Measurements from ENCODE around the gene CIB1.

CIB1 gene

DNA sequence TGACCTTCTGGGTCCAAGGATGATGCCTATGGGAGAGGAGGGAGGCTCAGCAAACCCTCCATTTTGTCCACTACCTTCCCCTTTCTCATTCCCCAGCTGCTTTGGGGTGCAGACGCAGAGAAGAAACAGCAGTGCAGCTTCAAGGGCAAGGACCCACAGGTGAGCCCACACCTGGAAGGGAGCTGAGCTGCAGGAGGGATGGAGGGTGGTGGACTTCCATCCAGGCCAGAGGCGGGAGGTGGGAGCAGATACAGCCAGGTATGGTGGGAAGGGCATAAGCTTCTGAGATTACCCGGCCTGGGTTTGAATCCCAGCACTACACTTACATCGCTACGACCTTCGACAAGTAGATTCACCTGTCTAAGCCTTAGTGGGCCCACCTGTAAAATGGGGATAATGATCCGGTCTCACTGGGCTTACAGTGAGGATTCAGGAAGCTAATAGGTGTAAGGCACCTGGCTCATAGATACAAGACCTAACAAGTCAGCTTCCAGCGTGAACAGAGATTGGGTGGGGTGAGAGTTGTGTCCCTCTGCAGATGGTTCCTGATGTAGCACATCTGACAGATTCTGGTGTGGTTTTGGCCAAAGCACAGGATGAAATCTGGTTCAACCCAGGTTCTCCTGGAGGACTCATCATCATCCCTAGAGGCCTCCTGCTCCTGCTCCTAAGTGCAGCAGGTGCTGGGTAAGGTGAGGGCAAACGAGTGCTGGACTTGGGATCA lies 15.9 kb downstream of the CIB1 start:
- peaks cover 3% of the 10 kb centered on the region for H3K36me3 Mint-ChIP-seq (ENCODE audit: low read depth)
- no peak overlapping the region for H3K4me3 Mint-ChIP-seq
- no peaks in the 10 kb centered on the region for H3K27me3 Mint-ChIP-seq (ENCODE audit: low read depth)
- H3K27ac Mint-ChIP-seq, result no peak overlapping the region
- no peak for DNase-seq (ENCODE audit: low spot score)
- H3K4me1 Mint-ChIP-seq (ENCODE audit: low read depth), result peaks cover 8% of the 10 kb centered on the region
- no peaks in the 10 kb centered on the region for H3K9me3 Mint-ChIP-seq

DNA sequence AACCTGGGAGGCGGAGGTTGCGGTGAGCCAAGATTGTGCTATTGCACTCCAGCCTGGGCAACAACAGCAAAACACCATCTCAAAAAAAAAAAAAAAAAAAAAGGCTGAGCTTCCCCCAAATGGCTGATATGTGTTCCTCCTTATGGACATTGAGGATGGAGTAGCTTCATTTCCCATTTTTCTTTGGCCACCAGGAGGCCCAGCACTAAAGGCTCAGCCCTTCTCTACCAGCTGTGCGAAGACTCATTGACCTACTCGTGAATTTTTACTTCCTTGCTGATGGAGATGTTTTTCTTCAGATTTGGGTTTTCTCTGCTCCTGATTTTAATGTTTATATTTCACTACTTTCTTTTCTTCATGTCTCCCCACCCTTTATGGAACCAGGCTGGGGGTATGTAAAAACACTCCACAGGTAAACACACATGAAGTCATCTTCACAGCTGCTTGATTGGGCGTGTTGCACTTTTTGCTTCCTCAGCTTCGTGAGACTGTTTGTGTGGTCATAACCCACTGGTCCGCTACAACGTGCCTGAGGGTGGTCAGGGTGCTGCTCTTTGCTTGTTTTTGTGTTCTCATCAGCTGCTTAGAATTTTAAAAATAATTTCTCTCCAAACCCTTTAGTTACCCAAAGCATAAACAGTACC lies 19.1 kb downstream of the CIB1 start:
- H3K27me3 Mint-ChIP-seq (ENCODE audit: low read depth), result no peaks in the 10 kb centered on the region
- H3K9me3 Mint-ChIP-seq, result no peaks in the 10 kb centered on the region
- no peak overlapping the region for H3K27ac Mint-ChIP-seq
- DNase-seq (ENCODE audit: low spot score), result no peak
- peaks cover 8% of the 10 kb centered on the region for H3K36me3 Mint-ChIP-seq (ENCODE audit: low read depth)
- H3K4me1 Mint-ChIP-seq (ENCODE audit: low read depth), result peaks cover 16% of the 10 kb centered on the region
- no peak overlapping the region for H3K4me3 Mint-ChIP-seq

DNA sequence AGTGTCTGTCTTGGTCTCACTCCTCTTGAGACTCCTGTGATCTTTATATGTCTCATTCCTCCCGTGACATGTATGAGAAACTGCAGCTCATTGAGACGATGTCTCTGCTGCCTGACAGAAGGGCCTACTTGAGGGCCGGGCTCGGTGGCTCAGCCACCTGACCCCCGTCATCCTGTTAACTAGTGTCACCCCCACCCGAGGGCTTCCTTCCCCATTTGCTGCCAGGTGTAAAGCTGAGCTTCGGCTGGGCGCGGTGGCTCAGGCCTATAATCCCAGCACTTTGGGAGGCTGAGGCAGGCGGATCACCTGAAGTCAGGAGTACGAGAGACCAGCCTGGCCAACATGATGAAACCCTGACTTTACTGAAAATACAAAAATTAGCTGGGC lies 19.9 kb downstream of the CIB1 start:
- no peak overlapping the region for H3K27ac Mint-ChIP-seq
- no peaks in the 10 kb centered on the region for H3K27me3 Mint-ChIP-seq (ENCODE audit: low read depth)
- no peaks in the 10 kb centered on the region for H3K9me3 Mint-ChIP-seq
- H3K4me3 Mint-ChIP-seq, result no peak overlapping the region
- no peak for DNase-seq (ENCODE audit: low spot score)
- H3K4me1 Mint-ChIP-seq (ENCODE audit: low read depth), result peaks cover 17% of the 10 kb centered on the region
- peaks cover 12% of the 10 kb centered on the region for H3K36me3 Mint-ChIP-seq (ENCODE audit: low read depth)

DNA sequence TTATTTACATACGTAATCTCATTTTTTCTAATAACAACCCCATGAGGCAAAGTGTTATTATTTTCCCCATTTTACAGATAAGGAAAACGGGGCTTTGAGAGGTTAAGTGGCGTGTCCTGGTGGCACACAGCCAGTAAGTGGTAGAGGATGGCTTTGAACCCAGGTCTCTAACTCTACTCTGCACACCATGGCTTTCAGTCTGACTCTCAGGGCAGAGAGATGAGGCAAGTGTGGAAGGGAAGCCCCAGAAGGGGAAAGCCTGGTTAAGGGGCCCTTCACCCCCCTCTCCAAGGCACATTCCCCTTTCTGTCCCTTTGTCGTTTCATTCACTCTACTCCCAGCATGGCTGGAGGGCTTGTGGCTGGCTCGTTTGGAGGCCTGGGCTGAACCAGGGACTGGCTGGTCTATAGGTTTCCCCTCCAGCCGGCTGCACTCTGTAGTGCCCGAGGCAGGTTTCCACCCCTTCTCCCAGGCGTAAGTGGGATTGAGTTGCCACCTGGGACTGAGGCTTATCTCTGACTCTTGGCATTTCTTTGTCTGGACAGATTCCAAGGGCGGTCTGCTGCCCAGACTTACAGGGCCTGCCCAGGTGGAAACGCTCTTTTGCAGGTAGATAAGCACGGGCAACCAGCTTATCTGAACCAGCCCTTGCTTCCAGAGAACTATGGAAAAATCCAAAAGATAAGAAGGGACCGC lies 20.5 kb downstream of the CIB1 start:
- Mint-ChIP-seq H3K36me3 (ENCODE audit: low read depth) (peaks cover 13% of the 10 kb centered on the region), H3K4me1 (ENCODE audit: low read depth) (peaks cover 16% of the 10 kb centered on the region), H3K4me3 (no peak overlapping the region), H3K9me3 (no peaks in the 10 kb centered on the region), H3K27me3 (ENCODE audit: low read depth) (no peaks in the 10 kb centered on the region), H3K27ac (no peak overlapping the region)
- DNase-seq (ENCODE audit: low spot score), result no peak

DNA sequence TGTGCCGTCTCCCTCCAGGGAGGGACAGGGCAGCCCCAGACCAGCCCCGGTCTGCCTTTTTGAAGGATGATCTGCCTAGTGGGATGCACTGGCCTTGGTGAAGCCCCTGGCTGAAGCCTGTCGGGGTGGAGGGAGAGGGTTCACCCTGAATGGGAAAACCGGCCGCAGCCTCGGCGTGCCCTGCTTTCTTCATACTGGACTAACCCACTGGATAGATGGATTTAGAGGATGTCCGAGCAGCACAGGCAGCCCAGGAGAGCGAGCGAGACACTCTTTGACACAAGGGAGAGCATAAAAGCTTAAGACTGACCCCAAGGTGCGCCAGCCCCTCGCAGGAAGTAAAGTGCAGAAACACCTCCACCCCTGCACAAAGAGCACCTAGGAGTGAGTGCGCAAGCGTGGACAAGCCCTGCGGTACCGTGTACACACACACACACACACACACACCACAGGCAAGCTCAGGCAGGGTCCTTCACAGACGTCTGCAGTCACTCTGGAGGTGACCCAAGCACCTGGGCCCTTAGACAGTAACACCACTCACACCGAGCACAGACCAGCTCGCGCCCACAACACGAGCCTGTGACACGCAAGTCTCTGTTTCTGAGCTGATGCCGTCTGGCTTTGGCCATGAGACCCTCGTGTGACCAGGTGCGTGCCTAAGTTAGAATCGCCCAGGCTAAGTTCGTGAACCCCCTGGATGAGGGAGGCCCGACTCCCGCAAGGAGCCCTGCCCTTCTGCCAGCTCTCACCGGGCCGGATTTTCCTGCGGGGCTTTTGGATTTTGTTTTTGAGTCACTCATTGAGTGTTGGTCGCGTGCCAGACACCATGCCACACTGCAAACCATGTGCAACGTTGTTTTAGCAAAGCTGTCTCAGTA lies 21.3 kb downstream of the CIB1 start:
- no peak for DNase-seq (ENCODE audit: low spot score)
- no peak overlapping the region for H3K27ac Mint-ChIP-seq
- H3K36me3 Mint-ChIP-seq (ENCODE audit: low read depth), result peaks cover 13% of the 10 kb centered on the region
- peaks cover 16% of the 10 kb centered on the region for H3K4me1 Mint-ChIP-seq (ENCODE audit: low read depth)
- no peak overlapping the region for H3K4me3 Mint-ChIP-seq
- H3K27me3 Mint-ChIP-seq (ENCODE audit: low read depth), result no peaks in the 10 kb centered on the region
- H3K9me3 Mint-ChIP-seq, result no peaks in the 10 kb centered on the region

DNA sequence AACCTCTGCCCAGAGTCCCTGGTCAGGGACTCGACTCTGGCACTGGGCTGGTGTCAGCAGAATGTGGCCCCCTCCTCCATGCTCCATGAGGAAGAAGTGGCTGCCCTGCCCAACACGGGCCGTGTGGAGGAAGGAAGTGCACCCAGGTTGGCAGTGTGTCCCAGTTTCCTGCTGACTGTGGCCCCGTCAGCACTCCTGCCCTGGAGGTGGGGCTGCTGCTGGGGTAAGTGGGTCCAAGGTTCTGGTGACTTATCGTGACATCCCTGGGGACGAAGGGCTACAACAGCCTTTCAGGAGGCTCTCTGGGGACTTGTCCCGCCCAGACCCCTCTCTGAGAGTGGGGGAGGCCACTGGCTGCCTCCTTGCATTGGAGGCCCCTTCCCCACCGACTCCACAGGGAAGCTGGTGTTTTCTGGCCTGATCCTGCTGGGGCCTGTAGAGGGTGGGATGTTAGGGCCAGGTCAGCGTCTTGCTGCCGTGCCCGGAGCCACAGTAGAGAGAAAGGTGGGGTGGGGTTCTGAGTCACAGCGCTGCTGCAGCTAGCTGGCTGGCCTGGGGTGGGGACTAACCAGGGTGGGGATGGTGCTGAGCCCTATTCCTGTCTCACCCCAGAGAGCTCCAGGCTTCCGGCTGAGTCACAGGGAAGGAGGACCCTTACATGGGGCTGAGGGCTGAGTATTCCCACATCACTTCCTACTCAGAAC lies 22.1 kb downstream of the CIB1 start:
- peaks cover 16% of the 10 kb centered on the region for H3K4me1 Mint-ChIP-seq (ENCODE audit: low read depth)
- no peak overlapping the region for H3K4me3 Mint-ChIP-seq
- H3K9me3 Mint-ChIP-seq, result no peaks in the 10 kb centered on the region
- H3K27ac Mint-ChIP-seq, result no peak overlapping the region
- H3K36me3 Mint-ChIP-seq (ENCODE audit: low read depth), result peaks cover 13% of the 10 kb centered on the region
- DNase-seq (ENCODE audit: low spot score), result no peak
- no peaks in the 10 kb centered on the region for H3K27me3 Mint-ChIP-seq (ENCODE audit: low read depth)

DNA sequence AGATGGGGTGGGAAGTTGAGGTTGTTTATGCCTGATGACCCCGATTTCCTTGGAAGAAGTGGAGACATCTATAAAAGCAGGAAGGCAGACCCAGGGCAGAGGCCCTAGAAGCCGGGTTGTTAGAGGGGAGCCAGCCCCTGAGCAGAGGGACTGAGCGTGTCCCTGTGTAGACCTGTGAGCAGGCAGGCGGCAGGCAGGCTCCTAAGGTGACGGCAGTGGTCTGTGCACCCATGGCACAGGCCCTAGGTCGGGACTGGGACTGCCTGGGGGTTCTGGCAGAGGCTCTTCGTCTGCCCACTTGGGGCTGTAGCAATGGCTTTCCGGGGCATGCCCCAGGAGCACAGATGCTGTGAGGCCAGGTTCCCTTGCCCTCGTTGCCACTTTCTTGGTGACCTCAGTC lies 22.7 kb downstream of the CIB1 start:
- Mint-ChIP-seq H3K27ac (no peak overlapping the region), H3K4me3 (no peak overlapping the region), H3K27me3 (ENCODE audit: low read depth) (no peaks in the 10 kb centered on the region), H3K9me3 (no peaks in the 10 kb centered on the region), H3K4me1 (ENCODE audit: low read depth) (peaks cover 16% of the 10 kb centered on the region), H3K36me3 (ENCODE audit: low read depth) (peaks cover 13% of the 10 kb centered on the region)
- no peak for DNase-seq (ENCODE audit: low spot score)

DNA sequence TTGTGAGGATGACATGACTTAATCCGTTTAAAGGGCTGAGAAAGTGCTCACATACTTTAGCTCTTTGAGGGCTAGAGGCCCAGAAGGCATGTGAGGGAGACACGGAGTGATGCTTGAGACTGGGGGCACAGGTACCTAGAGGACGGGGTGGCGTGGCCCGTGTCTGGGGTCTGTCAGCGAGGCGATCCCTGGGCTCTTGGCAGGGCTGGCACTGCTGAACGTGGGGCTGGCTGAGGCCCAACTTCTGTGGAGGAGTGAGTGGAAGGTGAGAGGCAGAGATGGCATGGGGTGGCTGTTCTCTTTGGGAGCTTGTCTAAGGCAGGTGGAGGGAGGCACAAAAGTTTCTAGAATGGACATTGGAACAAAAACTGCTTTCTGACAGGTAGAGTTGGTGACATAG lies 23.1 kb downstream of the CIB1 start:
- Mint-ChIP-seq H3K27me3 (ENCODE audit: low read depth) (no peaks in the 10 kb centered on the region), H3K27ac (no peak overlapping the region), H3K4me1 (ENCODE audit: low read depth) (peaks cover 16% of the 10 kb centered on the region), H3K4me3 (no peak overlapping the region), H3K9me3 (no peaks in the 10 kb centered on the region), H3K36me3 (ENCODE audit: low read depth) (peaks cover 13% of the 10 kb centered on the region)
- DNase-seq (ENCODE audit: low spot score), result no peak

DNA sequence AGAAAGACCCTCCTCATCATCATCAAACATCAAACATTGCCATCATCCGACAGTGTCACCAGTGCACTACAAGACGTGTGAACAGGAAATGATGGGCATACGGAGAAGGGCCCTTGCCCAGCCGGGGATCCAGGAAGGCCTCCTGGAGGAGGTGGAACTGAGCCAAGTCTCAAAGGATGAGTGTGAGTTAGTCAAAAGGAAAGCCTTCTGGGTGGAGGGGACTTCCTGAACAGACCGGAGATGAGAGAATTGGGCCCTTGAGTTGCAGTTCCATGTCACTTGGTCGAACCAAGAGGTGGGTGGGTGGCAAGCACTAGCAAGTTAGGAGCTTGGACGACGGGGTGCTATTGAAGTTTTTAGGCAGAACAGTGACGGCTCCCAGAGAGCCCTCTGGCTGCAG lies 24.1 kb downstream of the CIB1 start:
- Mint-ChIP-seq H3K9me3 (no peaks in the 10 kb centered on the region), H3K27me3 (ENCODE audit: low read depth) (no peaks in the 10 kb centered on the region), H3K4me3 (no peak overlapping the region), H3K4me1 (ENCODE audit: low read depth) (peaks cover 16% of the 10 kb centered on the region), H3K27ac (peak overlapping the region; percentile 42), H3K36me3 (ENCODE audit: low read depth) (peaks cover 10% of the 10 kb centered on the region)
- peak; percentile 31 for DNase-seq (ENCODE audit: low spot score)

DNA sequence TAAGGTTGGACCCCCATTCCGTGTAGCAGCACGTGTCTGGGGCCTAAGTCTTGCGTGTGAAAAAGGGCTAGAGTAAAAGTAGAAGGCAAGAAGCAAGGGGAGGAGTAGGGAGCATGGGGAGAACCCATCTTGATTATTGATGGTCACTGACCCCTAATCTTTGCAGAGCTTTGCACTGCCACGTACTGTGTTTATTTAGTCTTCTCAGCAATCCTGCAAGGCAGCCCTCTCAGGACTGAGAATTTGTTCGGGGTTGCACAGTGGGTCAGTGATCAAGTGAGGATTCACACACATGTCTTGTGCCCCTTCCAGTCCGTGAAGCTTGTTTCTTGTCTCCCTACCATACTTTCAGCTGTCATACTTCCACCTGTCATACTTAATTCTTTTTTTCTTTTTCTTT lies 25.4 kb downstream of the CIB1 start:
- H3K9me3 Mint-ChIP-seq, result no peaks in the 10 kb centered on the region
- H3K4me1 Mint-ChIP-seq (ENCODE audit: low read depth), result peaks cover 16% of the 10 kb centered on the region
- no peaks in the 10 kb centered on the region for H3K27me3 Mint-ChIP-seq (ENCODE audit: low read depth)
- H3K4me3 Mint-ChIP-seq, result no peak overlapping the region
- no peak overlapping the region for H3K27ac Mint-ChIP-seq
- H3K36me3 Mint-ChIP-seq (ENCODE audit: low read depth), result peaks cover 10% of the 10 kb centered on the region
- DNase-seq (ENCODE audit: low spot score), result no peak

DNA sequence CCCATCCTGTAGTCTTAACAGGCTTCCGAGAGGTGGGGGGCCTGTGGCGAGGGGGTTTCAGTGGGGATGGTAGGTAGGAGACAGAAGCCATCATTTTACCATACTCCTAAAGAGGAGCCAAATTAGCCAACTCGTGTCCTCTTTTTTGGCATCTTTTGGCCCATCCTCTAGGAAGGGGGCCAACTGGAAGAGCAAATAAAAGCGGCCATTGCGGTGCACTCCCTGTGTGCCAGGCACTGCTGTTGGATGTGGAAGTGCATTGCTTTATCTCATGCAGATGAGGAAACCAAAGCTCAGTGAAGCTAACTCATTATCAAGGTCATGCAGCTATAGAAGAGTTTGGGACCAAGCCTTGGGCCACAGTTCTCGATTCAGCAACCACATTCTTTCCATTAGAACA lies 26.5 kb downstream of the CIB1 start:
- Mint-ChIP-seq H3K4me3 (no peak overlapping the region), H3K9me3 (no peaks in the 10 kb centered on the region), H3K27me3 (ENCODE audit: low read depth) (peaks cover 3% of the 10 kb centered on the region), H3K27ac (no peak overlapping the region), H3K36me3 (ENCODE audit: low read depth) (peaks cover 10% of the 10 kb centered on the region), H3K4me1 (ENCODE audit: low read depth) (peaks cover 23% of the 10 kb centered on the region)
- no peak for DNase-seq (ENCODE audit: low spot score)

DNA sequence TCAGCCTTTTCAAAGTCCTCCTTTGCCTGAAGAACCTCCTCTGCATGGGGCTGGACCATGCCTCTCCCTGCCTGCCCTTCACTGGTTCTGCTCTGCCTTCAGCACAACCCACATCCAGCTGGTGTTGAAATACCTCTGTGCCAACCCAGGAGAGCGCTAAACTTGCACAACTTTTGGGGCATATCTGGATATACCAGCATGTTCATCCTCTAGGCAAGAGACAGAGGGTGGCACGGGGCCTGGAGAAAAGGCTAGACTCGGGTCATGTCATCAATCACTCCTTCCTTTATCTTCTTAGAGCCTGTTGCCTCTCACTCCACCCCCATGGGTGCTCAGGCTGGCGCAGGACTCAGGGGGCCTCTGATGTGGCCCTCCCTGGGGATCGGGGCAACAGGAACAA lies 27.9 kb downstream of the CIB1 start:
- peaks cover 3% of the 10 kb centered on the region for H3K27me3 Mint-ChIP-seq (ENCODE audit: low read depth)
- H3K4me3 Mint-ChIP-seq, result no peak overlapping the region
- no peak for DNase-seq (ENCODE audit: low spot score)
- peaks cover 24% of the 10 kb centered on the region for H3K4me1 Mint-ChIP-seq (ENCODE audit: low read depth)
- H3K27ac Mint-ChIP-seq, result no peak overlapping the region
- H3K9me3 Mint-ChIP-seq, result no peaks in the 10 kb centered on the region
- peaks cover 10% of the 10 kb centered on the region for H3K36me3 Mint-ChIP-seq (ENCODE audit: low read depth)

DNA sequence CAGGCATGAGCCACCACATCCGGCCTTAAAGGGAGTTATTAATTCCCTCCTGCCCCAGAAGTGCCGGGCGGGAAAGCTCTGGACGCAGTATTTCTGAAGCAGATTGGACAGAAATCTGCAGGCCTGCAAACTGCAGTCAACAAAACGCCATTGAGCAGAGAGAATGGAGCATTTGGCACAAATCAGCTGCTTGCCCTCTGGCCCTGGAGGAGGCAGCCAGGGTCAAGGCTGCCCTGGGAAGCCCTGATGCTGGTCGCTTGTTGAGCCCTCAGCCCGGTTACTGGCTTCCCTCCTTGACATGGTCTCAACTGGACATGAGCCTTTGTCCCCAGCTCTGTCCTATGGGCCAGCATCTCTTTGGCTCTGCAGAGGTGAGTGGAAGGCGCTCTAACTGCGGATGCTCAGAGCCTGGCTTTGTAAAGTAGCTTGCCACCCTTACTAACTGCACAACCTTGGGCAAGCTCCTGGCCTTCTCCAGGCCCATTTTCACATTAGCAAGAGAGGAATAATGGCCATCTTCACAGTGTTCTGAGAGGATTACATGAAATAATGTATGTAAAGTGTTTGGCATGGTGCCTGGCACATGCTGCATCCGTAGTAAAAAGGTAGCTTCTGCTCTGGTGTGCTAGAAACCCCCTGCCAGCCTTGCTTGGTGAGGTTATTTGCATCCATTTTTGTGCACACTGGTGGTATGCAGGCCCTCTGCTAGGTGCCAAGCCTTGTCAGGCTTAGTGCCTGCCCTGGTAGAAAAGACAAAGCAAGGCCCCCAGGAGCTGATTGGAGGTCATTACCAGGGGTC lies 28.5 kb downstream of the CIB1 start:
- peaks cover 10% of the 10 kb centered on the region for H3K36me3 Mint-ChIP-seq (ENCODE audit: low read depth)
- peaks cover 3% of the 10 kb centered on the region for H3K27me3 Mint-ChIP-seq (ENCODE audit: low read depth)
- H3K4me1 Mint-ChIP-seq (ENCODE audit: low read depth), result peaks cover 20% of the 10 kb centered on the region
- H3K27ac Mint-ChIP-seq, result no peak overlapping the region
- no peaks in the 10 kb centered on the region for H3K9me3 Mint-ChIP-seq
- H3K4me3 Mint-ChIP-seq, result no peak overlapping the region
- no peak for DNase-seq (ENCODE audit: low spot score)

Measured in T-helper 2 cell treated with Interferon-gamma antibody and Interleukin-4, amounts not matched to agents 5 μg/mL and 100 μg/mL, for 36 hours (primary cell).